GM12874 (cell line): Measurements from ENCODE around the gene ZDHHC1.

Experiments used
- TF ChIP-seq, protein P1 (sequence below): IDR thresholded peaks from 2 replicates; pipeline ENCODE4 v1.5.1; 2011; ENCODE audit warnings: low read depth, mild to moderate bottlenecking, control low read depth, low read length, moderate library complexity; ENCODE audit not compliant: insufficient read depth

The ZDHHC1 gene

DNA sequence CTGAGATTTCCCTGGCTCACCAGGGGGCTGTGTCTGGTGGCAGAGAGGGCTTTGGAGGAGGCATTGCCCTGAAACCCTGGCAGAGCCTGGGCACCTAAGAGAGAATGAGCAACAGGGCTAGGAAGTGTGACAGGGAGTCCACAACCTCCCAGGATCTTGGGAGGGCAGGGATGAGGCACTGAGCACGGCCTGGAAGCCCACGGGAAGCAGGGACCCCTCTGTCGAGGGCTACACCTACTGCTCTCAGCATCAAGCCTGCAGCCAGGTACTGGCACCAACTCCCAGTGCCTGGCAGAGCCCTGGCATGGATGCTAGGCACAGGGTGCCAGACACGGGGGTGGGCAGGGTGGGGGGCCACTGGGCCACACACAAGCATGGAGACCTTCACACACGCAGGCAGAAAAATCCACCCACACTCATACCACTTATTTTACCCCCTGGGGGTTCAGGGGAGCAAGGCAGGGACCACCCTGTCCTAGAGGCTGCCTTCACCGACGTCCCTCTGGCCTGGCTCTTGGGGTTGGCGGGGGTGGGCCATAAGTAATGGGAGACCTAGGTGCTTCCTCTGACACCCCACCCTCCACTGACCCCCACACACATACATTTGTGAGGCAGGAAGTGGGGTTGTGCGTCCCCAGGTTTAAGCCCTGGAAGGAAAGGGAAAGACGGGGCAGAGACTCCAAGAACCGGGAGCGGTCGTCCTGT lies 13.7 kb upstream of the ZDHHC1 start:
- TF ChIP-seq, protein P1, sequence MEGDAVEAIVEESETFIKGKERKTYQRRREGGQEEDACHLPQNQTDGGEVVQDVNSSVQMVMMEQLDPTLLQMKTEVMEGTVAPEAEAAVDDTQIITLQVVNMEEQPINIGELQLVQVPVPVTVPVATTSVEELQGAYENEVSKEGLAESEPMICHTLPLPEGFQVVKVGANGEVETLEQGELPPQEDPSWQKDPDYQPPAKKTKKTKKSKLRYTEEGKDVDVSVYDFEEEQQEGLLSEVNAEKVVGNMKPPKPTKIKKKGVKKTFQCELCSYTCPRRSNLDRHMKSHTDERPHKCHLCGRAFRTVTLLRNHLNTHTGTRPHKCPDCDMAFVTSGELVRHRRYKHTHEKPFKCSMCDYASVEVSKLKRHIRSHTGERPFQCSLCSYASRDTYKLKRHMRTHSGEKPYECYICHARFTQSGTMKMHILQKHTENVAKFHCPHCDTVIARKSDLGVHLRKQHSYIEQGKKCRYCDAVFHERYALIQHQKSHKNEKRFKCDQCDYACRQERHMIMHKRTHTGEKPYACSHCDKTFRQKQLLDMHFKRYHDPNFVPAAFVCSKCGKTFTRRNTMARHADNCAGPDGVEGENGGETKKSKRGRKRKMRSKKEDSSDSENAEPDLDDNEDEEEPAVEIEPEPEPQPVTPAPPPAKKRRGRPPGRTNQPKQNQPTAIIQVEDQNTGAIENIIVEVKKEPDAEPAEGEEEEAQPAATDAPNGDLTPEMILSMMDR, result no peak

DNA sequence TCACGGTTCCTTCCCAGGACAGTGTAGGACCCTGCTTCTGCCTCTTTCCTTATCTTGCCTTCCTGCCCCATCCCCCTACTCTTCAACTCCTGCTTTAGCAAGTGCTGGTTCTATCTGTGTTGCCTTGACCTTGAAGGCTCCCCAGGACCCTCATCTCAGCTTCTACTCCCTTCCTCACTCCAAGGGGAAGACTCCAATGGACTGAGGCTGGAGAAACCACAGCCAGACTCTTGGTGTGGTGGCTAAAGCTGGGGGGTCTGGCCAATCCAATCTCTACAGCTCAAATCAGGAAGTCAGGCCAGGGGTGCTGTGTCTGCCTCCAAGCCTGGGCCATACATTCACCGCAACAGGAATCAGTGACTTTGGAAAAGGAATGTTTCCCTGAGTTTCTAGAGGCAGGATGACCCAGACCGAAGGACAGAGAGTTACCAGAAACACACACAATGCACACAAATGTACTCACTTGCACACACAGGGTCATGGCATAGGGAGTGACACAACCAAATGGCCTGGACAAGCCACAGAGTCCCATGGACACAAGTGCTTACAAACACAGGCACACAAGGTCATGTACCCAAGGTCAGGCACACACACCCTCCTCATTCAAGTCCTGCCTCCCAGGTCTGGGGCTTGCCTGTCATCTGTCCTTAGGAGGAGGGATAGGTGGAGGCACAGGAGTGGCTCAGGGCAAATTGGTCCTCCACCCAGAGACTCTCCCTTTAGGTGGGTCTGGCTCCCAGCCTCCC lies 12.9 kb upstream of the ZDHHC1 start:
- TF ChIP-seq, protein P1, result no peak

DNA sequence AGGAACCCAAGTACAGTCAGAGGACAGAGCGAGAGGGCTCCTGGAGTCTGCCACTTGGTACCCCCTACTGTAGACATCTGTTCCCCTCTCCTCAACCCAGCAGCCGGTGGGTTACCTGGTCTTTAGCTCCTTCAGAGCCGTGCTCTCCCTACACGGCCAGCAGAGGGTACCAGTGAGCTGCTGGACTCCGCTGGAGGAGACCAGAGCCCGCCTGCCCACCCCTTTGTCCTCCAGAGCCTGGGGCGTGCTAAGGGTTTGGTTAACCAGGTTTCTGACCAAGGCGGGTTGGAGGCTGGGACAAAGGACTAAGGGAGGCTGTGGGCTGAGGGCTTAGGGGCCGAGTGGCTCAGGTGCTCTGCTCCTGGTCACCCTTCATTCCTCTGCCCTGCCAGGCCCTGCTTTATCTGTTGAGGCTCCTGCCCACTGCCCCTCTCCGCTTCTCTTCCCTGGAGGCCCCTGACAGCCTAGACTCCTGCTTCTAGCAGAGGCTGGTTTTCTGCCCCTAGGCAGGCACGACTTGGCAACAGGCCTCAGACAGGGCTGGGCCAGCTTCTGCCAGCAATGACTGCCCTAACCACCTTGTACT lies 12.0 kb upstream of the ZDHHC1 start:
- TF ChIP-seq, protein P1, result peak; percentile 90

DNA sequence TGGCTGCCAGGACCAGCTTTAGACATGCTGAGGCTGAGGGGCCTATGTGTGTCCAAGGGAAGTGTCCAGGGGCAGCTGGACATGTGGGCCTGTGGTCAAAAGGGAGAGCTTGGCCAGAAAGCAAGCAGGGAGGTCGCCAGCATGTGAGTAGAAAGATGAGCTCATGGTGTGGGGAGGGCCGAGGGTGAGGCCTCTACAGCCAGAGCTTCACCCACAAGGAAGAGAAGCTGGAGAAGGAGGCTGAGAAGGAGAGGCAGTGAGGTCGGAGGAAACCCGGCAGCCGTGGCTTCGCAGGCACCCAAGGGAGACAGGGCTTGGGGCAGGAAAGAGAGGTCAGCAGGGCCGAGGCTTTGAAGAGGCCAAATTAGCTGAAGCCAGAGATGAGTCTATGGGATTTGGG lies 10.7 kb upstream of the ZDHHC1 start:
- TF ChIP-seq, protein P1, result no peak

DNA sequence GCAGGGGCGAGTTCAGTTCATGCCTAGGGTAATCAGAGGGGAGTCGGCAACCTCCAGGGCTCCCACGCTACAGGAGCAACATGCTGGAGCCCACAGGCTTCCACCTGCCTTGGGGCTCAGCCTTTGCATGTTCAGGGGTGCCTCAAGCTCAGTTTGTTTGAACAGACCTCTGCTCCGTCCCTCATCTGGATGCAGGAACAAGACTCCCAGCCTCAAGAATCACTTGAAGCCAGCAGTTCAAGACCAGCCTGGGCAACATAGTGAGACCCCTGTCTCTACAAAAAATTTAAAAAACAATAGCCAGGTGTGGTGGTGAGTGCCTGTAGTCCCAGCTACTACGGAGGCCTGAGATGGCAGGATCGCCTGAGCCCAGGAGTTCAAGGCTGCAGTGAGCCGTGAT lies 9.7 kb upstream of the ZDHHC1 start:
- TF ChIP-seq, protein P1, result no peak

DNA sequence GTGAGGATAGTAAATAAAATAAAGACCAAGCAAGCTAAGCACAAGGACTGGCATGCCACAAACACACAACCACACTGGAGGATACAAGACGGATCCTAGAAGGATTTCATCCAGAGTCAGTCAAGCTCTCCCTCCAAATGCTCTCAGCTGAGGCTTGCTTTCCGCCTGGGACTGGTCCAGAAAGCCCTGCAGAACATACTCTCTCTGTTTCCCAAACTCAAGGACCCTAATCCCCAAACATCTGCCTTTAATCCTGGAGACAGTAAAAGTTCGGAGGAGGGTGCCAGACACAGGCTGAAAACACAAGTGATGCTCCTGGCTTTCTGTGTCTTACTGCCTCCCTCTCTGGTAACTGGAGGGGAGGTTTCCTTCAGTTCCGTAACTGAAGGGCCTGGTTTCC lies 9.3 kb upstream of the ZDHHC1 start:
- TF ChIP-seq, protein P1, result no peak

DNA sequence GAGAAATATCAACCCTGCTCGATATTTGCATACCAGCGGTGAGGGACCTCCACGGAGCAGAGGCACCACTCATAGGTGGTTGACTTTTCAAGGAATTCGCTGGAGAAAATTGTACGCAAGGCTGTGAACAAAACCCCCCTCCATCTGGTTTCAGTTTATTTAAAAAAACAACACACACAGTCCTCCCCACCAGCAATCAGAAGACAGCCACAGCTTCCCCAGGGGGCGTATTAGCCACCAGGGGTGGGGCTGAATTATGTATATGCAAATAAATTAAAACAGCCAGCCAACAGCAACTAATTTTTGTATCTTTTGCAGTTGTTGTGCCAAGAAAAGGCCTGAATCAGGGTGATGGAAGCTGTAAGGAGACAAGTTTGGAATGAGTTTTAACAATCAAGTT lies 8.8 kb upstream of the ZDHHC1 start:
- TF ChIP-seq, protein P1, result no peak
